Glutamatergic neuron (in vitro differentiated cells): ENCODE data around the gene SPATS2L. TPM values are rescaled to one million over a fixed set of nuclear protein-coding genes. Genes with fewer than 3 reads are reported as not detected.

ENCODE experiments used
- DNase-seq: peaks from one replicate; pipeline ENCODE4 v3.0.0; 2022
- H3K27ac Mint-ChIP-seq: one replicate; pipeline ENCODE4 v1.8.0; 2020; ENCODE audit warnings: mild to moderate bottlenecking, mixed read lengths, inconsistent platforms; ENCODE audit not compliant: unreplicated experiment
- H3K27me3 Mint-ChIP-seq: one replicate; pipeline ENCODE4 v1.8.0; 2020; ENCODE audit warnings: mild to moderate bottlenecking, moderate library complexity, mixed read lengths, inconsistent platforms; ENCODE audit not compliant: unreplicated experiment
- H3K36me3 Mint-ChIP-seq: one replicate; pipeline ENCODE4 v1.8.0; 2020; ENCODE audit warnings: mild to moderate bottlenecking, mixed read lengths, inconsistent platforms; ENCODE audit not compliant: unreplicated experiment
- H3K4me1 Mint-ChIP-seq: one replicate; pipeline ENCODE4 v1.8.0; 2020; ENCODE audit warnings: mild to moderate bottlenecking, low read depth, mixed read lengths, inconsistent platforms; ENCODE audit not compliant: unreplicated experiment
- H3K4me3 Mint-ChIP-seq: one replicate; pipeline ENCODE4 v1.8.0; 2020; ENCODE audit warnings: mild to moderate bottlenecking, mixed read lengths, inconsistent platforms; ENCODE audit not compliant: unreplicated experiment
- H3K9me3 Mint-ChIP-seq: one replicate; pipeline ENCODE4 v1.8.0; 2020; ENCODE audit warnings: mild to moderate bottlenecking, moderate library complexity, mixed read lengths, inconsistent platforms; ENCODE audit not compliant: unreplicated experiment
- CTCF ChIP-seq: fragments of 200-600 bp; sonication (generic); IDR thresholded peaks from one replicate; pipeline ENCODE4 v1.5.0; 2021; ENCODE audit not compliant: partially characterized antibody, unreplicated experiment
- total RNA-seq: library from RNA; stranded (reverse); fragmentation: NEBNext Ultra II Directional; extraction: Animal tissue kit (Norgen Biotek cat#: 25700); gene quantifications from one replicate; pipeline ENCODE4 v1.2.1, GENCODE V29; 2021; ENCODE audit not compliant: unreplicated experiment

The SPATS2L gene
- total RNA-seq, 1 donor from 2014 or later: 45.5 TPM

GRCh38 chr2:200456567-200456966 lies 150.1 kb downstream of the SPATS2L start:
- DNase-seq: no peak
- Mint-ChIP-seq H3K36me3 (peaks cover 4% of the 10 kb centered on the region), H3K4me1 (peaks cover 4% of the 10 kb centered on the region), H3K27me3 (peaks cover 2% of the 10 kb centered on the region), H3K9me3 (no peaks in the 10 kb centered on the region), H3K4me3 (no peak overlapping the region), H3K27ac (no peak overlapping the region)
- TF ChIP-seq CTCF: no peak

GRCh38 chr2:200459101-200459500 lies 152.6 kb downstream of the SPATS2L start:
- no peaks in the 10 kb centered on the region for H3K9me3 Mint-ChIP-seq
- peaks cover 4% of the 10 kb centered on the region for H3K36me3 Mint-ChIP-seq
- H3K27me3 Mint-ChIP-seq: peaks cover 2% of the 10 kb centered on the region
- no peak for TF ChIP-seq CTCF
- no peak overlapping the region for H3K27ac Mint-ChIP-seq
- no peak for DNase-seq
- H3K4me3 Mint-ChIP-seq: no peak overlapping the region
- peaks cover 4% of the 10 kb centered on the region for H3K4me1 Mint-ChIP-seq

GRCh38 chr2:200461846-200462710 lies 155.6 kb downstream of the SPATS2L start:
- H3K27ac Mint-ChIP-seq: no peak overlapping the region
- no peak overlapping the region for H3K4me3 Mint-ChIP-seq
- peaks cover 4% of the 10 kb centered on the region for H3K4me1 Mint-ChIP-seq
- no peak for DNase-seq
- TF ChIP-seq CTCF: no peak
- no peaks in the 10 kb centered on the region for H3K36me3 Mint-ChIP-seq
- no peaks in the 10 kb centered on the region for H3K27me3 Mint-ChIP-seq
- no peaks in the 10 kb centered on the region for H3K9me3 Mint-ChIP-seq

- Mint-ChIP-seq H3K27me3 (no peaks in the 10 kb centered on the region), H3K9me3 (no peaks in the 10 kb centered on the region), H3K4me1 (peaks cover 4% of the 10 kb centered on the region), H3K36me3 (no peaks in the 10 kb centered on the region), H3K4me3 (no peak overlapping the region), H3K27ac (no peak overlapping the region)
- DNase-seq: no peak
- no peak for TF ChIP-seq CTCF
These were observed 157.0 kb downstream of the SPATS2L start for GRCh38 chr2:200463452-200463851.
